GM23338 (cell line): Measurements from ENCODE around the gene PLEKHA7.

Experiments
- CREB1 ChIP-seq: fragments of 250-450 bp; sonication (Bioruptor Pico); IDR thresholded peaks from 2 replicates; pipeline ENCODE4 v1.5.0; 2020; ENCODE audit warnings: low read depth, mild to moderate bottlenecking, moderate library complexity
- CTCF ChIP-seq, 2 experiments: fragments of 200-600 bp in 1 of 2; sonication (generic) in 1 of 2; conservative IDR thresholded peaks; 2 replicates each; pipeline versions ENCODE4 v1.5.1 to v1.6.1; 2016 to 2017; ENCODE audit warnings: antibody characterized with exemption in 2 of 2, low read depth in 2 of 2, mild to moderate bottlenecking in 2 of 2, moderate library complexity in 1 of 2
- ETS1 ChIP-seq: IDR thresholded peaks from 2 replicates; pipeline ENCODE4 v1.6.1; 2016; ENCODE audit warnings: antibody characterized with exemption
- EZH2 ChIP-seq: fragments of 200-600 bp; sonication (generic); IDR thresholded peaks from one replicate; pipeline ENCODE4 v1.8.0; 2017; ENCODE audit warnings: antibody characterized with exemption, mild to moderate bottlenecking, low read depth; ENCODE audit not compliant: unreplicated experiment
- EZH2phosphoT487 ChIP-seq: fragments of 200-600 bp; sonication (generic); IDR thresholded peaks from one replicate; pipeline ENCODE4 v1.8.1; 2018; ENCODE audit warnings: antibody characterized with exemption; ENCODE audit not compliant: unreplicated experiment
- JUNB ChIP-seq: IDR thresholded peaks from one replicate; pipeline ENCODE4 v1.6.1; 2016; ENCODE audit warnings: antibody characterized with exemption; ENCODE audit not compliant: unreplicated experiment
- NANOG ChIP-seq: IDR thresholded peaks from 2 replicates; pipeline ENCODE4 v1.6.1; 2016; ENCODE audit warnings: antibody characterized with exemption, borderline replicate concordance
- POLR2AphosphoS5 ChIP-seq: IDR thresholded peaks from 2 replicates; pipeline ENCODE4 v1.6.1; 2016; ENCODE audit warnings: antibody characterized with exemption, low read depth
- REST ChIP-seq: IDR thresholded peaks from one replicate; pipeline ENCODE4 v1.6.1; 2018; ENCODE audit warnings: antibody characterized with exemption; ENCODE audit not compliant: unreplicated experiment
- STAT1 ChIP-seq: IDR thresholded peaks from one replicate; pipeline ENCODE4 v1.6.1; 2016; ENCODE audit warnings: antibody characterized with exemption; ENCODE audit not compliant: unreplicated experiment
- ZNF114 ChIP-seq: fragments of 250-450 bp; sonication (Bioruptor Pico); IDR thresholded peaks from 2 replicates; pipeline ENCODE4 v1.5.0; 2020; ENCODE audit warnings: mild to moderate bottlenecking, moderate library complexity

GRCh38 chr11:16941935-16942334 lies 72.3 kb downstream of the PLEKHA7 start:
- TF ChIP-seq CTCF (conservative IDR thresholded peaks at IDR 0.05; ENCODE audit: low read depth in 2 of 2), result no peak
- TF ChIP-seq POLR2AphosphoS5, result no peak
- no peak for TF ChIP-seq CREB1 (CRISPR knock-in tag)
- TF ChIP-seq STAT1, result no peak
- no peak for TF ChIP-seq EZH2
- TF ChIP-seq REST, result no peak
- TF ChIP-seq ETS1, result no peak
- TF ChIP-seq EZH2phosphoT487, result no peak
- no peak for TF ChIP-seq JUNB
- no peak for TF ChIP-seq ZNF114 (CRISPR knock-in tag)
- TF ChIP-seq NANOG, result no peak
